Measurements from ENCODE around the gene KCNC1.
A peak's percentile ranks its signal among the peaks of the same experiment; 100 is the strongest.

The KCNC1 gene

DNA sequence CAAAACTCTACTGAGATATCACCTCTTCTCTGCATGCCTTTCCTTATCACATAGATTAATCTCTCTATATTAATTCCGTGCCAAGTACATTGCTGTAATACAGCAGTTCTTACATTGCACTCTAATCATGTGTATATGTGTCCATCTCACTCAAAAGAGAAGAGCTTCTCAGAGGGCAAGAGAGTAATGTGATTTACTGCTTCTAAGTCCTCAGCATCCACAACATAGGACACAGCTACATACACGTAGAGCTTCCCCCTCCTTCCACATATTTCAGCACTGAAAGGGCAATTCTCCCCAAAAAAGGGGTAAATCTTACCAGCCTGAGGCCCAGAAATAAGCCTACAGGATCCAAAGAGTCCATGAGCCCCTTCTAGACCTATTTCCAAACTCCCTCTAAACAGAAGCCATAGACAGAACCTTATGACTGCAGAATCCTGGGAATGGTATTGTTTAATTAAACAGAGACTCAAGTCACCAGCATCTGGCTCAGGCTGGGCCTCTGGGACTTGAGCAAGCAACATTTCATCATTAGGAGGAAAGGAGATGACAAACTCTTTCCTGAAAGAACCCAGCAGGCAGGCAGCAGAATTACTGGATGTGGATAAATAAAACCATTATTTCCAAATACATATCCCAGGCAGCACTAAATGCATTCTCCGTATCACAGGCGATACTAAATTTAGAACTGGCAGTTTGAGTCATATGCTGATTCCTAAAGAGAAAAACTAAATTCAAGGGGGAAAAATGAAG is 87.2 kb downstream of the KCNC1 start:
- H3K9ac ChIP-seq (ENCODE audit: low read length): no peak overlapping the region
- H3F3A ChIP-seq (ENCODE audit: insufficient read depth, low read length): no peaks in the 10 kb centered on the region

DNA sequence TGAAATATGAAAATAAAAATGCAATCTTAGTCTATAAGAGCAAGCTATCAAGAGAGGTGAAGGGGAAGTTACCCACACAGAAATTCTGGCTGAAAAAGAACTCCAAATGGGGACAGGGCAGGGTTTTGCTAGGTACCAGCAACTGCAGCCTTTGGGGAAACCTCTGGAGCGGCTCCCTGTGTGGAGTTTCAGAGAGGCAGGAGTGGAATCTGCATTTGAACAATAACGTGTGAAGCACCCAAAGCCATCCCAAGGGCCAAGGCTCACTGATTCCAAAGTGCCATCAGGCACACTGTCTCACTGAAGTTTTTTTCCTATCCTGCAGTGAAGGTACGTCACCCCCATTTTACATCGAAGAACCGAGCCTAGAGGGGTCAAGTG is 87.8 kb downstream of the KCNC1 start:
- Histone ChIP-seq H3K79me2 (ENCODE audit: insufficient read depth, low read length) (no peaks in the 10 kb centered on the region), H3K27ac (ENCODE audit: low read depth, low read length, poor library complexity, severe bottlenecking) (no peak overlapping the region), H3K9ac (ENCODE audit: low read length) (no peak overlapping the region), H3K4me1 (ENCODE audit: insufficient read depth, low read length, severe bottlenecking) (no peaks in the 10 kb centered on the region), H3K4me3 (ENCODE audit: low read depth, low read length, poor library complexity, severe bottlenecking) (no peak overlapping the region), H3K9me2 (ENCODE audit: low read depth, low read length) (no peaks in the 10 kb centered on the region), H3F3A (ENCODE audit: insufficient read depth, low read length) (no peaks in the 10 kb centered on the region), H4K20me1 (ENCODE audit: insufficient read depth, low read length) (no peaks in the 10 kb centered on the region), H3K27me3 (ENCODE audit: insufficient read depth, low read length) (no peaks in the 10 kb centered on the region), H2AFZ (ENCODE audit: low read length) (no peak overlapping the region), H3K4me2 (ENCODE audit: low read length) (no peak overlapping the region), H3K36me3 (ENCODE audit: insufficient read depth, low read length) (no peaks in the 10 kb centered on the region), H3K9me3 (ENCODE audit: low read length) (no peaks in the 10 kb centered on the region)
- no peak for TF ChIP-seq EZH2 (IDR thresholded peaks at IDR 0.05; ENCODE audit: borderline replicate concordance, low read length)
- TF ChIP-seq, protein P1, sequence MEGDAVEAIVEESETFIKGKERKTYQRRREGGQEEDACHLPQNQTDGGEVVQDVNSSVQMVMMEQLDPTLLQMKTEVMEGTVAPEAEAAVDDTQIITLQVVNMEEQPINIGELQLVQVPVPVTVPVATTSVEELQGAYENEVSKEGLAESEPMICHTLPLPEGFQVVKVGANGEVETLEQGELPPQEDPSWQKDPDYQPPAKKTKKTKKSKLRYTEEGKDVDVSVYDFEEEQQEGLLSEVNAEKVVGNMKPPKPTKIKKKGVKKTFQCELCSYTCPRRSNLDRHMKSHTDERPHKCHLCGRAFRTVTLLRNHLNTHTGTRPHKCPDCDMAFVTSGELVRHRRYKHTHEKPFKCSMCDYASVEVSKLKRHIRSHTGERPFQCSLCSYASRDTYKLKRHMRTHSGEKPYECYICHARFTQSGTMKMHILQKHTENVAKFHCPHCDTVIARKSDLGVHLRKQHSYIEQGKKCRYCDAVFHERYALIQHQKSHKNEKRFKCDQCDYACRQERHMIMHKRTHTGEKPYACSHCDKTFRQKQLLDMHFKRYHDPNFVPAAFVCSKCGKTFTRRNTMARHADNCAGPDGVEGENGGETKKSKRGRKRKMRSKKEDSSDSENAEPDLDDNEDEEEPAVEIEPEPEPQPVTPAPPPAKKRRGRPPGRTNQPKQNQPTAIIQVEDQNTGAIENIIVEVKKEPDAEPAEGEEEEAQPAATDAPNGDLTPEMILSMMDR (IDR thresholded peaks at IDR 0.05; ENCODE audit: low read length): no peak

More for the DNA sequence above, 87.2 kb downstream of the KCNC1 start:
- no peak overlapping the region for H3K27ac ChIP-seq (ENCODE audit: low read depth, low read length, poor library complexity, severe bottlenecking)
- no peaks in the 10 kb centered on the region for H3K79me2 ChIP-seq (ENCODE audit: insufficient read depth, low read length)
- no peaks in the 10 kb centered on the region for H4K20me1 ChIP-seq (ENCODE audit: insufficient read depth, low read length)
- H3K27me3 ChIP-seq (ENCODE audit: insufficient read depth, low read length): no peaks in the 10 kb centered on the region
- no peak overlapping the region for H3K4me3 ChIP-seq (ENCODE audit: low read depth, low read length, poor library complexity, severe bottlenecking)
- no peaks in the 10 kb centered on the region for H3K4me1 ChIP-seq (ENCODE audit: insufficient read depth, low read length, severe bottlenecking)
- H3K9me3 ChIP-seq (ENCODE audit: low read length): no peaks in the 10 kb centered on the region
- TF ChIP-seq, protein P1 (IDR thresholded peaks at IDR 0.05; ENCODE audit: low read length): no peak
- TF ChIP-seq EZH2 (IDR thresholded peaks at IDR 0.05; ENCODE audit: borderline replicate concordance, low read length): no peak
- H3K36me3 ChIP-seq (ENCODE audit: insufficient read depth, low read length): no peaks in the 10 kb centered on the region
- H2AFZ ChIP-seq (ENCODE audit: low read length): no peak overlapping the region
- no peaks in the 10 kb centered on the region for H3K9me2 ChIP-seq (ENCODE audit: low read depth, low read length)
- H3K4me2 ChIP-seq (ENCODE audit: low read length): no peak overlapping the region

DNA sequence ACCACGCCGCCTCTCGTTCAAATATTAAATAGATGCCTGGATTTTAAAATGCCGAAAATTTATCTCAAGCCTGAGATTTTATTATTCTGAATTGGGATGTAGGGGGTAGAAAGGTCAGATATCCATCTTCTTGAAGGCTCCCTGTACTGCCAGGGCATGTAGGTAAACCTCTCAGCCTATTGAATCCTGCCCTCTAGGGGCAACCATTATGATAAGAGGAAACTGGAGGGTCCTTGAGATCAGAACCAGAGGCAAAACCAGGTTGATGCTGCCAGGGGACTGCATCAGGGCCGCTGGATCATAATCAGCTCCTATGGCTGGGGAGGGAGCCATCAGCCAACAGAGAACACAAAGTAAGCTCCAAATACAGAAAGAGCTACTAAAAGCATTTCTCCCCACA is 92.4 kb downstream of the KCNC1 start:
- no peaks in the 10 kb centered on the region for H3K79me2 ChIP-seq (ENCODE audit: insufficient read depth, low read length)
- no peaks in the 10 kb centered on the region for H3K9me2 ChIP-seq (ENCODE audit: low read depth, low read length)
- no peaks in the 10 kb centered on the region for H3F3A ChIP-seq (ENCODE audit: insufficient read depth, low read length)
- no peak overlapping the region for H3K27ac ChIP-seq (ENCODE audit: low read depth, low read length, poor library complexity, severe bottlenecking)
- H3K4me2 ChIP-seq (ENCODE audit: low read length): no peak overlapping the region
- H3K4me3 ChIP-seq (ENCODE audit: low read depth, low read length, poor library complexity, severe bottlenecking): no peak overlapping the region
- H4K20me1 ChIP-seq (ENCODE audit: insufficient read depth, low read length): no peaks in the 10 kb centered on the region
- no peaks in the 10 kb centered on the region for H3K9me3 ChIP-seq (ENCODE audit: low read length)
- H3K27me3 ChIP-seq (ENCODE audit: insufficient read depth, low read length): no peaks in the 10 kb centered on the region
- H2AFZ ChIP-seq (ENCODE audit: low read length): no peak overlapping the region
- H3K36me3 ChIP-seq (ENCODE audit: insufficient read depth, low read length): no peaks in the 10 kb centered on the region
- TF ChIP-seq, protein P1 (IDR thresholded peaks at IDR 0.05; ENCODE audit: low read length): peak; percentile 49
- no peak for TF ChIP-seq EZH2 (IDR thresholded peaks at IDR 0.05; ENCODE audit: borderline replicate concordance, low read length)
- no peaks in the 10 kb centered on the region for H3K4me1 ChIP-seq (ENCODE audit: insufficient read depth, low read length, severe bottlenecking)
- no peak overlapping the region for H3K9ac ChIP-seq (ENCODE audit: low read length)

Data from OCI-LY1 (cell line).